Lung (tissue), 12 donors: ENCODE measurements around the gene LDHB. TPM values are rescaled to one million over a fixed set of nuclear protein-coding genes. Genes with fewer than 3 reads are reported as not detected.
"Not testable (repeated sequence)": the region's sequence is repeated elsewhere in the genome, so short reads cannot be mapped to it uniquely, and the experiment has no call there.

Source experiments
- ATAC-seq: fragments of 200-7000 bp; cut with Tn5 transposase; one replicate; pipeline ENCODE4 v1.9.1; 2020; ENCODE audit warnings: moderate number of reproducible peaks; ENCODE audit not compliant: insufficient read depth, low FRiP score
- DNase-seq, 3 donors: peaks; one replicate each; pipeline ENCODE4 v3.0.0-alpha.2; 2013 to 2017
- H3K27ac ChIP-seq, 2 donors: one replicate each; pipeline ENCODE4 v1.5.1; 2013; ENCODE audit warnings: mild to moderate bottlenecking in 2 of 2, moderate library complexity in 2 of 2, control low read depth in 1 of 2, inconsistent platforms in 1 of 2, low read depth in 1 of 2, low read length in 1 of 2
- H3K27me3 ChIP-seq, 3 donors: one replicate each; pipeline ENCODE4 v1.5.1; 2013; ENCODE audit warnings: low read length in 2 of 3; ENCODE audit not compliant: control insufficient read depth in 3 of 3, insufficient read depth in 3 of 3
- H3K36me3 ChIP-seq, 4 donors: one replicate each; pipeline ENCODE4 v1.5.1; 2013; ENCODE audit warnings: low read length in 4 of 4, mild to moderate bottlenecking in 1 of 4, moderate library complexity in 1 of 4; ENCODE audit not compliant: control insufficient read depth in 4 of 4, insufficient read depth in 4 of 4
- H3K4me1 ChIP-seq, 5 donors: one replicate each; pipeline ENCODE4 v1.5.1; 2013; ENCODE audit warnings: low read length in 5 of 5, mild to moderate bottlenecking in 2 of 5, moderate library complexity in 1 of 5; ENCODE audit not compliant: control insufficient read depth in 5 of 5, insufficient read depth in 5 of 5
- H3K4me3 ChIP-seq: one replicate; pipeline ENCODE4 v1.5.1; 2013; ENCODE audit warnings: mild to moderate bottlenecking, control low read depth, moderate library complexity
- H3K9ac ChIP-seq, 2 donors: one replicate each; pipeline ENCODE4 v1.5.1; 2013; ENCODE audit warnings: low read length in 2 of 2, control low read depth in 1 of 2; ENCODE audit not compliant: insufficient read depth in 1 of 2
- H3K9me3 ChIP-seq, 4 donors: one replicate each; pipeline ENCODE4 v1.5.1; 2013; ENCODE audit warnings: low read length in 3 of 4, mild to moderate bottlenecking in 1 of 4, moderate library complexity in 1 of 4; ENCODE audit not compliant: control insufficient read depth in 4 of 4, insufficient read depth in 3 of 4
- WGBS, 2 donors: extraction: QIAGEN DNeasy Blood & Tissue Kit; methylation state at CpG; one replicate each; pipeline ENCODE4 v1.1.7; 2013; 5-methylcytosine and 5-hydroxymethylcytosine counted together
- polyA plus RNA-seq, 2 donors: library from polyadenylated mRNA; stranded (reverse); fragments of 200-250 nt; gene quantifications; one replicate each; pipeline ENCODE4 v1.2.1, GENCODE V29; 2013
- total RNA-seq, 2 donors: library from RNA; depleted of rRNA in 1 of 2; stranded (reverse); fragments of >200 nt in 1 of 2; gene quantifications; one replicate each; pipeline ENCODE4 v1.2.1, GENCODE V29; 2014 to 2021
- TF ChIP-seq, protein P1 (sequence below): IDR thresholded peaks from 2 replicates; pipeline ENCODE4 v1.5.1; 2012; ENCODE audit warnings: mild to moderate bottlenecking; ENCODE audit errors: control extremely low read depth, extremely low read depth
- donor health status: control.
- donor health status: control.
- donor health status: Bipolar disorder and iron deficiency.
- donor health status: healthy.
- donor health status: DM: yes; HTN: yes; CAD: no.

The LDHB gene
- total and polyA plus RNA-seq, 4 donors = 370 to 551 (median 459) TPM

DNA sequence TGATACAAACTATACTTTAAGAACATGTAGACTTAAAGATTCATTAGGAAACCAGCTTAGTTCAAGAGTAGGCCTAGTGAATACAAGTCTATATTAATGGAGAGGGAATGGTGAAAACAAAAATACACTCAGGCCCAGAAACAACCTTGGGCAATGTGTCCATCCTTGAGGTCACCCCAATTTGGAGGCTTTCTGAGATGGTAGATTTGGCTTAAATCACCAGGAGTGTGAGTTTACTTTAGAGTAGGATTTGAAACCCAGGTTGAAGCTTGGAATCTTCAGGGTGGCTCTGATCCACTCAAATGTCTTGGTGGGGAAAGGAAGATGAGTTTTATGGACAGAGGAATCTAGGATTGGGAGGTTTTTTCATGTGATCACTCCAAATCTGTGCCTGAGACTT lies 10.5 kb downstream of the LDHB start:
- Histone ChIP-seq H3K36me3 (peaks cover 15 to 53% (median 28%) of the 10 kb centered on the region in 4 donors), H3K4me3 (no peak overlapping the region), H3K27me3 (no peaks in the 10 kb centered on the region), H3K9me3 (no peaks in the 10 kb centered on the region), H3K27ac (no peak overlapping the region), H3K9ac (no peak overlapping the region), H3K4me1 (peaks cover 3 to 35% (median 5%) of the 10 kb centered on the region in 5 donors)
- ATAC-seq (no peak), DNase-seq (no peak)
- TF ChIP-seq, protein P1, sequence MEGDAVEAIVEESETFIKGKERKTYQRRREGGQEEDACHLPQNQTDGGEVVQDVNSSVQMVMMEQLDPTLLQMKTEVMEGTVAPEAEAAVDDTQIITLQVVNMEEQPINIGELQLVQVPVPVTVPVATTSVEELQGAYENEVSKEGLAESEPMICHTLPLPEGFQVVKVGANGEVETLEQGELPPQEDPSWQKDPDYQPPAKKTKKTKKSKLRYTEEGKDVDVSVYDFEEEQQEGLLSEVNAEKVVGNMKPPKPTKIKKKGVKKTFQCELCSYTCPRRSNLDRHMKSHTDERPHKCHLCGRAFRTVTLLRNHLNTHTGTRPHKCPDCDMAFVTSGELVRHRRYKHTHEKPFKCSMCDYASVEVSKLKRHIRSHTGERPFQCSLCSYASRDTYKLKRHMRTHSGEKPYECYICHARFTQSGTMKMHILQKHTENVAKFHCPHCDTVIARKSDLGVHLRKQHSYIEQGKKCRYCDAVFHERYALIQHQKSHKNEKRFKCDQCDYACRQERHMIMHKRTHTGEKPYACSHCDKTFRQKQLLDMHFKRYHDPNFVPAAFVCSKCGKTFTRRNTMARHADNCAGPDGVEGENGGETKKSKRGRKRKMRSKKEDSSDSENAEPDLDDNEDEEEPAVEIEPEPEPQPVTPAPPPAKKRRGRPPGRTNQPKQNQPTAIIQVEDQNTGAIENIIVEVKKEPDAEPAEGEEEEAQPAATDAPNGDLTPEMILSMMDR = no peak

DNA sequence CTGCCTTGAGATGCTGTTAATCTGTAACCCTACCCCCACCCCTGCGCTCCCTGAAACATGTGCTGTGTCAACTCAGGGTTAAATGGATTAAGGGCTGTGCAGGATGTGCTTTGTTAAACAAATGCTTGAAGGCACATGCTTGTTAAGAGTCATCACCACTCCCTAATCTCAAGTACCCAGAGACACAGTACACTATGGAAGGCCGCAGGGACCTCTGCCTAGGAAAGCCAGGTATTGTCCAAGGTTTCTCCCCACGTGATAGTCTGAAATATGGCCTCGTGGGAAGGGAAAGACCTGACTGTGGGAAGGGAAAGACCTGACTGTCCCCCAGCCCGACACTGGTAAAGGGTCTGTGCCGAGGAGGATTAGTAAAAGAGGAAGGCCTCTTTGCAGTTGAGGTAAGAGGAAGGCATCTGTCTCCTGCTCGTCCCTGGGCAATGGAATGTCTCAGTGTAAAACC lies 12.6 kb downstream of the LDHB start:
- ATAC-seq = not testable (repeated sequence)

DNA sequence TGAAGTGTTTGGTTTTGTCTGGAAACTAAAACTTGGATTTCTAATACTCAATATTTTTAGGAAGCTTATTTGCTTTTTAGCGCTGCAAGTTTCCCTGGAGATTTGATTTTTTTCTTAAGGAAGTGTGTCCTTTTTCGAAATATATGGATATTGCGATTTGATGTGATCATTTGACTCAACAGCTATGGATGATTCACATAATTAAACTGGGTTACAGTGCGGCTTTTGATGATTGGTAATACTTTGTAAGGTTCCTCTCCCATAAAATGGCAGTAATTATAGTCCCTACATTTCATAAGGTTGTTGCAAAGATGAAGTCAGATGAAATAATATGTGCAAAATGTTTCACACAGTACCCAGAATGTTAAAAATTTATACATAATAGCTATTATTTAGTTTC lies 13.1 kb downstream of the LDHB start:
- peaks cover 12 to 55% (median 31%) of the 10 kb centered on the region in 4 donors for H3K36me3 ChIP-seq
- WGBS, 2 donors = 82 to 84% methylated on average over 4 of the region's 4 CpGs
- H3K4me1 ChIP-seq = peaks cover 0 to 26% (median 3%) of the 10 kb centered on the region in 5 donors
- no peaks in the 10 kb centered on the region for H3K9me3 ChIP-seq
- ATAC-seq (no peak), DNase-seq (no peak)
- no peak overlapping the region for H3K27ac ChIP-seq
- no peaks in the 10 kb centered on the region for H3K27me3 ChIP-seq
- H3K9ac ChIP-seq = no peak overlapping the region
- no peak overlapping the region for H3K4me3 ChIP-seq
- TF ChIP-seq, protein P1 = no peak

More for the DNA sequence above, 12.6 kb downstream of the LDHB start:
- not testable (repeated sequence) for H3K9ac ChIP-seq, H3K4me3 ChIP-seq, H3K9me3 ChIP-seq, H3K27me3 ChIP-seq
- Histone ChIP-seq H3K4me1 (peaks cover 0 to 26% (median 3%) of the 10 kb centered on the region in 5 donors), H3K27ac (peak overlapping the region in 1 of 2 donors; percentile 53), H3K36me3 (peaks cover 12 to 52% (median 31%) of the 10 kb centered on the region in 4 donors)
- 40 to 47% methylated on average over 6 to 7 of the region's 7 CpGs for WGBS, 2 donors
- peak in 2 of 3 donors; percentile 34 to 37 for DNase-seq

DNA sequence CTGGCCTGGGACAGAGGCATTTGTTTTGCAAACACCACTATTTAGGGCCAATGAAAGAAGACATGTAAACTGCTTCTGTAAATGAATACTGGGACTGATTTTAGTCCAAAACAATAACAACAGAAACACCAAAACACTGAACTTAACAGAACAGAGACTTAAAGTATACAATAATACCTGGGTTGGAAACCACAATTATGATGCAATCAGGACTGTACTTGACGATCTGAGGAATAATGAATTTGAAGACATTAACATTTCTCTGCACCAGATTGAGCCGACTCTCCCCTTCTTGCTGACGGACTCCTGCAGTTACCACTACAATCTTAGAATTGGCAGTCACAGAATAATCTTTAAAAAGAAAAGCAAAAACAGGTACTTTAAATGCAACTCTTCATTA lies 13.9 kb downstream of the LDHB start:
- TF ChIP-seq, protein P1 = no peak
- no peak for DNase-seq
- no peak overlapping the region for H3K9ac ChIP-seq
- no peak for ATAC-seq
- H3K9me3 ChIP-seq = no peaks in the 10 kb centered on the region
- H3K27ac ChIP-seq = no peak overlapping the region
- no peaks in the 10 kb centered on the region for H3K27me3 ChIP-seq
- peaks cover 0 to 23% (median 3%) of the 10 kb centered on the region in 5 donors for H3K4me1 ChIP-seq
- peaks cover 12 to 53% (median 31%) of the 10 kb centered on the region in 4 donors for H3K36me3 ChIP-seq
- H3K4me3 ChIP-seq = no peak overlapping the region
- WGBS, 2 donors = 67 to 69% methylated on average over 3 of the region's 3 CpGs
